HepG2 (cell line): ENCODE results near the gene MRPL37.

Source experiments
- CTCF ChIP-seq: sonication (generic); formaldehyde crosslinking; IDR thresholded peaks from 2 replicates; pipeline ENCODE4 v1.5.0; 2020; ENCODE audit warnings: mild to moderate bottlenecking, missing genetic modification reagents, moderate library complexity
- EP300 ChIP-seq, 3 experiments: sonication (generic) in 1 of 3; formaldehyde crosslinking in 1 of 3; IDR thresholded peaks; 2 replicates each; pipeline versions ENCODE4 v1.5.1 to v1.6.1; 2011 to 2020; ENCODE audit warnings: low read depth in 2 of 3, low read length in 2 of 3, borderline replicate concordance in 1 of 3, improper control_type of control experiment in 1 of 3, mild to moderate bottlenecking in 1 of 3, missing genetic modification reagents in 1 of 3, moderate library complexity in 1 of 3
- HDAC2 ChIP-seq: sonication (generic); formaldehyde crosslinking; IDR thresholded peaks from 2 replicates; pipeline ENCODE4 v1.4.0; 2020; ENCODE audit warnings: missing genetic modification reagents
- KDM2A ChIP-seq: sonication (generic); formaldehyde crosslinking; IDR thresholded peaks from 2 replicates; pipeline ENCODE4 v1.4.0; 2020; ENCODE audit warnings: low read depth, missing genetic modification reagents, borderline replicate concordance
- NR2F2 ChIP-seq: IDR thresholded peaks from 2 replicates; pipeline ENCODE4 v1.6.1; 2012; ENCODE audit warnings: low read depth, inconsistent platforms, borderline replicate concordance
- PCBP2 ChIP-seq: fragments of 200-400 bp; formaldehyde crosslinking; optimal IDR thresholded peaks from 2 replicates; pipeline ENCODE3; 2018; ENCODE audit warnings: low read length, low read depth; ENCODE audit not compliant: poor library complexity, severe bottlenecking
- POLR2A ChIP-seq, 2 experiments: IDR thresholded peaks; 2 replicates each; pipeline ENCODE4 v1.6.1; 2011; ENCODE audit warnings: low read depth in 2 of 2, low read length in 2 of 2, mild to moderate bottlenecking in 1 of 2, moderate library complexity in 1 of 2; ENCODE audit not compliant: insufficient read depth in 1 of 2
- RAD21 ChIP-seq: fragments of 450-650 bp; formaldehyde crosslinking; IDR thresholded peaks from 2 replicates; pipeline ENCODE4 v1.5.0; 2020; ENCODE audit warnings: mild to moderate bottlenecking
- REPIN1 ChIP-seq: sonication (generic); formaldehyde crosslinking; IDR thresholded peaks from 2 replicates; pipeline ENCODE4 v1.8.0; 2022; ENCODE audit warnings: missing genetic modification reagents, low read depth, mild to moderate bottlenecking, borderline replicate concordance
- THAP8 ChIP-seq: sonication (generic); formaldehyde crosslinking; IDR thresholded peaks from 2 replicates; pipeline ENCODE4 v1.5.1; 2020; ENCODE audit warnings: missing genetic modification reagents, mild to moderate bottlenecking, borderline replicate concordance
- ZBTB33 ChIP-seq: sonication (generic); formaldehyde crosslinking; IDR thresholded peaks from 2 replicates; pipeline ENCODE4 v1.4.0; 2020; ENCODE audit warnings: missing genetic modification reagents
- ZNF501 ChIP-seq: sonication (generic); formaldehyde crosslinking; IDR thresholded peaks from 2 replicates; pipeline ENCODE4 v1.5.1; 2020; ENCODE audit warnings: mild to moderate bottlenecking, moderate library complexity, missing genetic modification reagents
- ZNF552 ChIP-seq: sonication (generic); formaldehyde crosslinking; IDR thresholded peaks from 2 replicates; pipeline ENCODE4 v1.9.0; 2022; ENCODE audit warnings: missing genetic modification reagents, mild to moderate bottlenecking, borderline replicate concordance
- ZNF768 ChIP-seq: sonication (generic); formaldehyde crosslinking; IDR thresholded peaks from 2 replicates; pipeline ENCODE4 v1.4.0; 2020; ENCODE audit warnings: missing genetic modification reagents

- TF ChIP-seq PCBP2 (no peak), CTCF (CRISPR knock-in tag) (no peak), POLR2A (IDR thresholded peaks at IDR 0.05; ENCODE audit: insufficient read depth in 1 of 2, low read depth in 2 of 2, low read length in 2 of 2) (no peak), RAD21 (CRISPR knock-in tag) (no peak), ZBTB33 (CRISPR knock-in tag) (no peak), EP300 (IDR thresholded peaks at IDR 0.05; ENCODE audit: low read depth in 2 of 2, low read length in 2 of 2) (no peak), EP300 (CRISPR knock-in tag; IDR thresholded peaks at IDR 0.05; ENCODE audit: borderline replicate concordance) (no peak), KDM2A (no peak), NR2F2 (no peak), ZNF768 (CRISPR knock-in tag) (no peak), HDAC2 (CRISPR knock-in tag) (no peak), REPIN1 (CRISPR knock-in tag) (no peak), THAP8 (CRISPR knock-in tag) (no peak), ZNF501 (CRISPR knock-in tag) (no peak), ZNF552 (CRISPR knock-in tag) (no peak)
Observed at GRCh38 chr1:54266195-54266594, 66.2 kb downstream of the MRPL37 start.
